Fibroblast of lung (primary cell): ENCODE measurements around the gene STOX2. TPM values are rescaled to one million over a fixed set of nuclear protein-coding genes. Genes with fewer than 3 reads are reported as not detected.

Experiments used
- DNase-seq, 2 donors: peaks; one replicate each; pipeline versions ENCODE4 v3.0.0 to v3.0.0-alpha.2; 2010; ENCODE audit warnings: low read depth in 2 of 2
- H2AFZ ChIP-seq: 2 replicates; pipeline ENCODE4 v1.5.1; 2012; ENCODE audit warnings: low read length, control low read depth, inconsistent platforms
- H3K27ac ChIP-seq: 2 replicates; pipeline ENCODE4 v1.5.1; 2011; ENCODE audit warnings: low read length, control low read depth; ENCODE audit not compliant: insufficient read depth
- H3K27me3 ChIP-seq: 2 replicates; pipeline ENCODE4 v1.5.1; 2011; ENCODE audit warnings: mild to moderate bottlenecking, low read length; ENCODE audit not compliant: control insufficient read depth, insufficient read depth
- H3K36me3 ChIP-seq: 2 replicates; pipeline ENCODE4 v1.5.1; 2011; ENCODE audit warnings: low read length; ENCODE audit not compliant: control insufficient read depth, insufficient read depth
- H3K4me1 ChIP-seq: 2 replicates; pipeline ENCODE4 v1.5.1; 2011; ENCODE audit warnings: low read length; ENCODE audit not compliant: control insufficient read depth, insufficient read depth; ENCODE audit errors: extremely low read depth
- H3K4me2 ChIP-seq: 2 replicates; pipeline ENCODE4 v1.5.1; 2011; ENCODE audit warnings: low read length, control low read depth; ENCODE audit not compliant: insufficient read depth; ENCODE audit errors: extremely low read depth
- H3K4me3 ChIP-seq, 4 experiments: fragments of 200-600 bp in 1 of 4; sonication (generic) in 1 of 4; replicated peaks in 1 of 4; 2 replicates each; pipeline ENCODE4 v1.5.1; 2011 to 2016; ENCODE audit warnings: low read length in 4 of 4, low read depth in 3 of 4, mild to moderate bottlenecking in 3 of 4, control low read depth in 2 of 4, inconsistent platforms in 1 of 4, mixed read lengths in 1 of 4; ENCODE audit not compliant: insufficient read depth in 1 of 4; ENCODE audit errors: control extremely low read depth in 1 of 4
- H3K79me2 ChIP-seq: 2 replicates; pipeline ENCODE4 v1.5.1; 2012; ENCODE audit warnings: mild to moderate bottlenecking, low read length, inconsistent platforms; ENCODE audit not compliant: control insufficient read depth, insufficient read depth
- H3K9ac ChIP-seq: 2 replicates; pipeline ENCODE4 v1.5.1; 2011; ENCODE audit warnings: mild to moderate bottlenecking, low read length, control low read depth; ENCODE audit not compliant: insufficient read depth
- H3K9me3 ChIP-seq: 2 replicates; pipeline ENCODE4 v1.5.1; 2012; ENCODE audit warnings: low read depth, low read length; ENCODE audit not compliant: control insufficient read depth, insufficient read depth
- H4K20me1 ChIP-seq: 2 replicates; pipeline ENCODE4 v1.5.1; 2011; ENCODE audit warnings: low read length; ENCODE audit not compliant: control insufficient read depth, insufficient read depth; ENCODE audit errors: extremely low read depth
- CTCF ChIP-seq, 2 donors: IDR thresholded peaks in 1 of 2; conservative IDR thresholded peaks in 1 of 2; 1 replicate in 1 of 2; 2 replicates in 1 of 2; pipeline ENCODE4 v1.5.1; 2011 to 2012; ENCODE audit warnings: low read length in 2 of 2, control low read depth in 1 of 2, inconsistent platforms in 1 of 2, low read depth in 1 of 2, mild to moderate bottlenecking in 1 of 2
- EZH2 ChIP-seq: IDR thresholded peaks from 2 replicates; pipeline ENCODE4 v1.5.1; 2012; ENCODE audit warnings: low read length, control low read depth, mild to moderate bottlenecking; ENCODE audit errors: missing control alignments
- polyA plus RNA-seq, 2 donors: library from polyadenylated mRNA; depleted of rRNA in 1 of 2; stranded (reverse) in 1 of 2; unstranded in 1 of 2; fragments of >200 nt; gene quantifications; 2 replicates each; pipeline ENCODE4 v1.2.1, GENCODE V29; 2011 to 2012; ENCODE audit warnings: missing spikeins in 1 of 2
- total RNA-seq: library from RNA; depleted of rRNA; stranded (reverse); fragments of >200 nt; gene quantifications from 2 replicates; pipeline ENCODE4 v1.2.1, GENCODE V29; 2014

Gene STOX2
- total and polyA plus RNA-seq, 2 donors (not counting 1 experiment from before 2014, with no cell fraction given), result 0.66 to 3.3 TPM

GRCh38 chr4:184011826-184012380, 106.8 kb downstream of the STOX2 start:
- no peaks in the 10 kb centered on the region for H4K20me1 ChIP-seq
- H3K4me2 ChIP-seq, result no peak overlapping the region
- DNase-seq, result no peak
- no peaks in the 10 kb centered on the region for H3K4me1 ChIP-seq
- no peaks in the 10 kb centered on the region for H3K79me2 ChIP-seq
- TF ChIP-seq CTCF (conservative IDR thresholded peaks at IDR 0.05 in 1 of 2, IDR thresholded peaks at IDR 0.05 in 1 of 2; ENCODE audit: low read depth in 1 of 2, low read length in 2 of 2) (no peak), EZH2 (no peak)
- no peaks in the 10 kb centered on the region for H3K36me3 ChIP-seq
- no peak overlapping the region for H3K27ac ChIP-seq
- H2AFZ ChIP-seq, result no peak overlapping the region
- no peaks in the 10 kb centered on the region for H3K27me3 ChIP-seq
- H3K4me3 ChIP-seq, result no peak overlapping the region
- no peaks in the 10 kb centered on the region for H3K9me3 ChIP-seq
- no peak overlapping the region for H3K9ac ChIP-seq

DNA sequence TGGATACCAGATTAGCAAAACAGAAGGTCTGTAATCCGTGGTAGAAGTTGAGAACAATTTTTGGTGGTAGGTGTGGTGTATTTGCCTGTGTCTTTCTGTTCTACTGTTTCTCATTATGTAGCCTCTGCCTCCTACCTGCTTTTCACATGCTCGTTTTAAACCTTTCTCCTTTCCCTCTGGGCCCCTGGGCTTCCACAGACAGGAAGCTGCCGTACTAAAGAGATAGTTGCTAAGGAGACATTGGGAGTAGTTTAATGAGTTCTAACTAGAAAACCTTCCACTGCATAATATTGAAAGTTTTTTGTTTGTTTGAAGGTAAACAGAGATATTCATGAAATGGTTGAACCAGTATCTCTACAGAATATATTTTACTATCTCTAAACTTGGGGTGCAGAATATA, 107.8 kb downstream of the STOX2 start:
- H3K36me3 ChIP-seq, result no peaks in the 10 kb centered on the region
- no peak overlapping the region for H3K27ac ChIP-seq
- no peaks in the 10 kb centered on the region for H4K20me1 ChIP-seq
- no peaks in the 10 kb centered on the region for H3K79me2 ChIP-seq
- no peak overlapping the region for H3K9ac ChIP-seq
- no peak for TF ChIP-seq EZH2
- TF ChIP-seq CTCF (conservative IDR thresholded peaks at IDR 0.05 in 1 of 2, IDR thresholded peaks at IDR 0.05 in 1 of 2; ENCODE audit: low read depth in 1 of 2, low read length in 2 of 2), result no peak
- DNase-seq, result no peak
- no peak overlapping the region for H3K4me3 ChIP-seq
- no peaks in the 10 kb centered on the region for H3K4me1 ChIP-seq
- no peak overlapping the region for H3K4me2 ChIP-seq
- H2AFZ ChIP-seq, result no peak overlapping the region
- no peaks in the 10 kb centered on the region for H3K9me3 ChIP-seq
- no peaks in the 10 kb centered on the region for H3K27me3 ChIP-seq

- Histone ChIP-seq H3K27me3 (no peaks in the 10 kb centered on the region), H3K36me3 (no peaks in the 10 kb centered on the region), H3K4me3 (no peak overlapping the region), H3K9ac (no peak overlapping the region), H3K4me2 (no peak overlapping the region), H2AFZ (no peak overlapping the region), H3K9me3 (no peaks in the 10 kb centered on the region), H4K20me1 (no peaks in the 10 kb centered on the region), H3K79me2 (no peaks in the 10 kb centered on the region), H3K27ac (no peak overlapping the region), H3K4me1 (peaks cover 2% of the 10 kb centered on the region)
- no peak for TF ChIP-seq EZH2
- no peak for TF ChIP-seq CTCF (conservative IDR thresholded peaks at IDR 0.05 in 1 of 2, IDR thresholded peaks at IDR 0.05 in 1 of 2; ENCODE audit: low read depth in 1 of 2, low read length in 2 of 2)
- no peak for DNase-seq
Observed at GRCh38 chr4:184014301-184014700, 109.2 kb downstream of the STOX2 start.
